ENCODE data around the gene EDA2R. TPM values are rescaled to one million over a fixed set of nuclear protein-coding genes. Genes with fewer than 3 reads are reported as not detected.

Gene EDA2R
- total and polyA plus RNA-seq, 2 of the 4 experiments (the other 2 are of a cell fraction), result 14.7 to 23.8 TPM

GRCh38 chrX:66676990-66677389 lies 38.1 kb upstream of the EDA2R start:
- H2AK9ac ChIP-seq (replicated peaks; ENCODE audit: low read depth, low read length, poor library complexity), result no peak overlapping the region

More at GRCh38 chrX:66676990-66677389, 38.1 kb upstream of the EDA2R start:
- no peak overlapping the region for H3K14ac ChIP-seq (replicated peaks; ENCODE audit: low read depth, low read length)
- no CpG with 5 or more reads among the region's 2 CpGs for WGBS, 2 experiments (ENCODE audit: extremely low coverage in 2 of 2, insufficient read length in 1 of 2)
- no peak overlapping the region for H2AK5ac ChIP-seq (ENCODE audit: low read depth, low read length)
- ATAC-seq (ENCODE audit: low read depth), result peak; percentile 66
- no peaks in the 10 kb centered on the region for H3K36me3 ChIP-seq (ENCODE audit: control insufficient read depth, insufficient read depth, low read length)
- H3K9me1 ChIP-seq (ENCODE audit: insufficient read depth, low read length), result no peaks in the 10 kb centered on the region; the same call in 1 of the 2 replicates
- no peaks in the 10 kb centered on the region for H3K79me1 ChIP-seq (ENCODE audit: low read depth in 1 of 2, low read length in 2 of 2)
- no peak overlapping the region for H2AFZ ChIP-seq (replicated peaks; ENCODE audit: low read length, poor library complexity)
- in situ Hi-C loops (cut with MboI; ENCODE audit: low sequenced_read_pairs) (no loop called here), dilution Hi-C loops (cut with HindIII; ENCODE audit: low sequenced_read_pairs, unreplicated experiment) (no loop called here), intact Hi-C loops (cut with micrococcal nuclease) (no loop called here)
- DNase-seq, result peak; percentile 69
- H2BK20ac ChIP-seq (ENCODE audit: low read depth, low read length), result no peak overlapping the region
- H2BK5ac ChIP-seq (ENCODE audit: low read depth, low read length, poor library complexity, severe bottlenecking), result peak overlapping the region; percentile 29
- no peak overlapping the region for H3K56ac ChIP-seq (ENCODE audit: extremely low read depth, insufficient read depth, low read length)
- no peak overlapping the region for H3K4ac ChIP-seq (ENCODE audit: low read depth, low read length)
- peak overlapping the region; percentile 13; the same call in 1 of the 2 replicates for H3K18ac ChIP-seq (ENCODE audit: low read depth, low read length)
- H3K23ac ChIP-seq (ENCODE audit: low read depth, low read length), result no peak overlapping the region
- H4K91ac ChIP-seq (ENCODE audit: insufficient read depth, low read depth, low read length), result no peak overlapping the region
- no peaks in the 10 kb centered on the region for H3K27me3 ChIP-seq (ENCODE audit: control insufficient read depth, insufficient read depth, low read length)
- peak; percentile 92 for TF ChIP-seq MAFK (IDR thresholded peaks at IDR 0.05; ENCODE audit: low read depth, low read length)
- no peak for TF ChIP-seq ELK1 (IDR thresholded peaks at IDR 0.05; ENCODE audit: borderline replicate concordance, low read depth, low read length)
- no peak for TF ChIP-seq CHD1 (IDR thresholded peaks at IDR 0.05; ENCODE audit: low read depth, low read length)
- no peak for TF ChIP-seq BHLHE40 (IDR thresholded peaks at IDR 0.05; ENCODE audit: low read depth, low read length)
- TF ChIP-seq POLR2A (IDR thresholded peaks at IDR 0.05; ENCODE audit: low read depth, low read length), result no peak
- no peak for TF ChIP-seq SMC3 (IDR thresholded peaks at IDR 0.05; ENCODE audit: low read depth, low read length)
- TF ChIP-seq FOS (IDR thresholded peaks at IDR 0.05; ENCODE audit: low read depth, low read length), result 0 out of 2 replicates have a peak, but pooled peaks have one; percentile 7
- TF ChIP-seq CEBPB (IDR thresholded peaks at IDR 0.05; ENCODE audit: low read depth, low read length), result peak; percentile 37; the same call in 1 of the 2 replicates
- TF ChIP-seq MAZ (IDR thresholded peaks at IDR 0.05; ENCODE audit: borderline replicate concordance, low read depth, low read length), result no peak
- no peak for TF ChIP-seq RAD21 (IDR thresholded peaks at IDR 0.05; ENCODE audit: low read length)
- no peak for TF ChIP-seq RCOR1 (IDR thresholded peaks at IDR 0.05; ENCODE audit: insufficient replicate concordance, low read length)
- no peak for TF ChIP-seq USF2 (IDR thresholded peaks at IDR 0.05; ENCODE audit: low read depth, low read length)
- TF ChIP-seq CTCF (conservative IDR thresholded peaks at IDR 0.05; ENCODE audit: low read depth, low read length), result no peak
- TF ChIP-seq RFX5 (IDR thresholded peaks at IDR 0.05; ENCODE audit: low read depth, low read length), result no peak
- TF ChIP-seq NFE2L2 (IDR thresholded peaks at IDR 0.05; ENCODE audit: low read depth, low read length), result no peak
- TF ChIP-seq MXI1 (IDR thresholded peaks at IDR 0.05; ENCODE audit: borderline replicate concordance, low read depth, low read length), result no peak
- CTCF ChIA-PET, result interaction anchor here (2.3 kb wide), 1 partner anchor 52 kb away, joined by 6 read pairs; no protein-coding TSS in a partner anchor
- H3K4me1 ChIP-seq (ENCODE audit: control insufficient read depth, insufficient read depth, low read length), result no peaks in the 10 kb centered on the region
- no peak overlapping the region for H2BK120ac ChIP-seq (ENCODE audit: low read depth, low read length)
- no peaks in the 10 kb centered on the region for H4K20me1 ChIP-seq (ENCODE audit: insufficient read depth, low read length)
- no TSS peak for BruUV-seq (replicated peaks)
- H3K9ac ChIP-seq (ENCODE audit: low read depth, low read length), result no peak overlapping the region
- no peak overlapping the region for H4K8ac ChIP-seq (ENCODE audit: low read depth in 2 of 2, low read length in 2 of 2)
- no peak overlapping the region for H3K4me3 ChIP-seq (ENCODE audit: insufficient read depth, low read depth, low read length)
- H4K5ac ChIP-seq (ENCODE audit: low read depth, low read length), result no peak overlapping the region
- no peaks in the 10 kb centered on the region for H3K9me3 ChIP-seq (ENCODE audit: control insufficient read depth, insufficient read depth, low read length)
- H3K27ac ChIP-seq (ENCODE audit: insufficient read depth, low read length), result no peak overlapping the region
- no peak overlapping the region for H2BK15ac ChIP-seq (ENCODE audit: low read depth, low read length)
- peak overlapping the region; percentile 39; the same call in 1 of the 2 replicates for H3K4me2 ChIP-seq (ENCODE audit: low read depth, low read length)
- POLR2A ChIA-PET (ENCODE audit: unreplicated experiment), result no interaction called here
